IMR-90 (cell line): ENCODE measurements around the gene ARHGAP24. TPM values are rescaled to one million over a fixed set of nuclear protein-coding genes. Genes with fewer than 3 reads are reported as not detected.

Source experiments
- ATAC-seq: fragments of 200-7000 bp; cut with Tn5 transposase; 2 replicates; pipeline ENCODE4 v1.9.1; 2020; ENCODE audit warnings: low read depth, mild to moderate bottlenecking, moderate library complexity
- BruUV-seq: library from RNA; stranded (reverse); fragments of 400-500 nt; replicated peaks from 2 replicates; lab custom pipeline; 2021; lab: Mats Ljungman, UMichigan
- CTCF ChIA-PET: fragments of 300-600 bp; formaldehyde crosslinking; extraction: SDS; loops from one replicate; lab custom pipeline; 2021; ENCODE audit warnings: antibody characterized with exemption; lab: Yijun Ruan, JAX
- POLR2A ChIA-PET: fragments of 300-600 bp; sonication (Branson Sonifier 250); formaldehyde crosslinking; loops from one replicate; lab custom pipeline; 2022; ENCODE audit warnings: antibody characterized with exemption; ENCODE audit not compliant: unreplicated experiment; lab: Charles Lee
- DNase-seq: peaks from one replicate; pipeline ENCODE4 v3.0.0; 2013
- H2AFZ ChIP-seq: replicated peaks from 2 replicates; pipeline ENCODE3; 2013; ENCODE audit warnings: low read length, mild to moderate bottlenecking; ENCODE audit not compliant: poor library complexity
- H2AK5ac ChIP-seq: 2 replicates; pipeline ENCODE4 v1.6.1; 2013; ENCODE audit warnings: low read depth, low read length, inconsistent platforms
- H2AK9ac ChIP-seq: replicated peaks from 2 replicates; pipeline ENCODE3; 2013; ENCODE audit warnings: mild to moderate bottlenecking, low read depth, low read length, moderate library complexity; ENCODE audit not compliant: poor library complexity
- H2BK120ac ChIP-seq: 2 replicates; pipeline ENCODE4 v1.6.1; 2013; ENCODE audit warnings: low read depth, low read length, inconsistent platforms
- H2BK15ac ChIP-seq: 3 replicates; pipeline ENCODE4 v1.6.1; 2013; ENCODE audit warnings: low read depth, low read length, inconsistent platforms
- H2BK20ac ChIP-seq: 2 replicates; pipeline ENCODE4 v1.6.1; 2013; ENCODE audit warnings: low read depth, mild to moderate bottlenecking, inconsistent platforms, low read length, moderate library complexity
- H2BK5ac ChIP-seq: 2 replicates; pipeline ENCODE4 v1.6.1; 2013; ENCODE audit warnings: mild to moderate bottlenecking, low read depth, low read length, inconsistent platforms; ENCODE audit not compliant: poor library complexity, severe bottlenecking
- H3K14ac ChIP-seq: replicated peaks from 2 replicates; pipeline ENCODE4 v1.6.1; 2013; ENCODE audit warnings: low read depth, low read length, inconsistent platforms
- H3K18ac ChIP-seq: 2 replicates; pipeline ENCODE4 v1.6.1; 2013; ENCODE audit warnings: low read depth, low read length, control low read depth
- H3K23ac ChIP-seq: 2 replicates; pipeline ENCODE4 v1.6.1; 2013; ENCODE audit warnings: low read depth, low read length, inconsistent platforms
- H3K27ac ChIP-seq: 2 replicates; pipeline ENCODE4 v1.5.1; 2013; ENCODE audit warnings: mild to moderate bottlenecking, control low read depth, low read length; ENCODE audit not compliant: insufficient read depth
- H3K27me3 ChIP-seq: 2 replicates; pipeline ENCODE4 v1.6.1; 2013; ENCODE audit warnings: low read length; ENCODE audit not compliant: control insufficient read depth, insufficient read depth
- H3K36me3 ChIP-seq: 2 replicates; pipeline ENCODE4 v1.6.1; 2013; ENCODE audit warnings: low read length, mixed read lengths; ENCODE audit not compliant: control insufficient read depth, insufficient read depth
- H3K4ac ChIP-seq: 2 replicates; pipeline ENCODE4 v1.6.1; 2013; ENCODE audit warnings: low read depth, low read length, inconsistent platforms
- H3K4me1 ChIP-seq: 2 replicates; pipeline ENCODE4 v1.6.1; 2013; ENCODE audit warnings: low read length, mixed read lengths; ENCODE audit not compliant: control insufficient read depth, insufficient read depth
- H3K4me2 ChIP-seq: 2 replicates; pipeline ENCODE4 v1.6.1; 2013; ENCODE audit warnings: low read depth, mild to moderate bottlenecking, control low read depth, low read length, moderate library complexity
- H3K4me3 ChIP-seq: 2 replicates; pipeline ENCODE4 v1.5.1; 2013; ENCODE audit warnings: low read depth, mild to moderate bottlenecking, control low read depth, low read length, moderate library complexity; ENCODE audit not compliant: insufficient read depth
- H3K56ac ChIP-seq: 2 replicates; pipeline ENCODE4 v1.6.1; 2013; ENCODE audit warnings: low read length, inconsistent platforms; ENCODE audit not compliant: insufficient read depth; ENCODE audit errors: extremely low read depth
- H3K79me1 ChIP-seq, 2 experiments: 2 replicates each; pipeline ENCODE4 v1.6.1; 2013; ENCODE audit warnings: low read length in 2 of 2, inconsistent platforms in 1 of 2, low read depth in 1 of 2
- H3K9ac ChIP-seq: 2 replicates; pipeline ENCODE4 v1.6.1; 2013; ENCODE audit warnings: low read depth, low read length, control low read depth
- H3K9me1 ChIP-seq: 2 replicates; pipeline ENCODE4 v1.6.1; 2013; ENCODE audit warnings: low read length, inconsistent platforms; ENCODE audit not compliant: insufficient read depth
- H3K9me3 ChIP-seq: 2 replicates; pipeline ENCODE4 v1.6.1; 2013; ENCODE audit warnings: low read length; ENCODE audit not compliant: control insufficient read depth, insufficient read depth
- H4K20me1 ChIP-seq: 2 replicates; pipeline ENCODE4 v1.6.1; 2013; ENCODE audit warnings: low read length, inconsistent platforms; ENCODE audit not compliant: insufficient read depth
- H4K5ac ChIP-seq: 2 replicates; pipeline ENCODE4 v1.6.1; 2013; ENCODE audit warnings: mild to moderate bottlenecking, low read depth, low read length, control low read depth
- H4K8ac ChIP-seq, 2 experiments: 2 replicates each; pipeline ENCODE4 v1.6.1; 2013; ENCODE audit warnings: low read depth in 2 of 2, low read length in 2 of 2, control low read depth in 1 of 2, inconsistent platforms in 1 of 2
- H4K91ac ChIP-seq: 2 replicates; pipeline ENCODE4 v1.6.1; 2013; ENCODE audit warnings: low read depth, low read length, inconsistent platforms; ENCODE audit not compliant: insufficient read depth
- BHLHE40 ChIP-seq: fragments of 150-350 bp; IDR thresholded peaks from 2 replicates; pipeline ENCODE4 v1.6.1; 2016; ENCODE audit warnings: mild to moderate bottlenecking, low read depth, low read length
- CEBPB ChIP-seq: IDR thresholded peaks from 2 replicates; pipeline ENCODE4 v1.6.1; 2012; ENCODE audit warnings: low read depth, low read length, improper control_type of control experiment
- CHD1 ChIP-seq: IDR thresholded peaks from 2 replicates; pipeline ENCODE4 v1.6.1; 2012; ENCODE audit warnings: low read depth, low read length, improper control_type of control experiment
- CTCF ChIP-seq: conservative IDR thresholded peaks from 2 replicates; pipeline ENCODE4 v1.5.1; 2012; ENCODE audit warnings: mild to moderate bottlenecking, low read depth, low read length, improper control_type of control experiment
- ELK1 ChIP-seq: fragments of 150-350 bp; IDR thresholded peaks from 2 replicates; pipeline ENCODE4 v1.6.1; 2016; ENCODE audit warnings: low read depth, mild to moderate bottlenecking, low read length, moderate library complexity, borderline replicate concordance
- FOS ChIP-seq: fragments of 150-350 bp; IDR thresholded peaks from 2 replicates; pipeline ENCODE4 v1.6.1; 2016; ENCODE audit warnings: low read depth, low read length
- MAFK ChIP-seq: IDR thresholded peaks from 2 replicates; pipeline ENCODE4 v1.6.1; 2012; ENCODE audit warnings: low read depth, low read length, improper control_type of control experiment
- MAZ ChIP-seq: IDR thresholded peaks from 2 replicates; pipeline ENCODE4 v1.6.1; 2012; ENCODE audit warnings: low read depth, mild to moderate bottlenecking, low read length, improper control_type of control experiment, moderate library complexity, borderline replicate concordance
- MXI1 ChIP-seq: IDR thresholded peaks from 2 replicates; pipeline ENCODE4 v1.6.1; 2012; ENCODE audit warnings: low read depth, mild to moderate bottlenecking, low read length, moderate library complexity, borderline replicate concordance
- NFE2L2 ChIP-seq: fragments of 150-350 bp; IDR thresholded peaks from 2 replicates; pipeline ENCODE4 v1.6.1; 2016; ENCODE audit warnings: low read depth, mild to moderate bottlenecking, low read length
- POLR2A ChIP-seq: IDR thresholded peaks from 2 replicates; pipeline ENCODE4 v1.6.1; 2012; ENCODE audit warnings: mild to moderate bottlenecking, low read depth, low read length
- RAD21 ChIP-seq: IDR thresholded peaks from 2 replicates; pipeline ENCODE4 v1.6.1; 2012; ENCODE audit warnings: low read length, improper control_type of control experiment
- RCOR1 ChIP-seq: IDR thresholded peaks from 2 replicates; pipeline ENCODE4 v1.6.1; 2012; ENCODE audit warnings: mild to moderate bottlenecking, low read length, improper control_type of control experiment; ENCODE audit not compliant: insufficient replicate concordance
- RFX5 ChIP-seq: IDR thresholded peaks from 2 replicates; pipeline ENCODE4 v1.8.0; 2012; ENCODE audit warnings: low read depth, mild to moderate bottlenecking, low read length, moderate library complexity
- SMC3 ChIP-seq: fragments of 150-350 bp; IDR thresholded peaks from 2 replicates; pipeline ENCODE4 v1.6.1; 2016; ENCODE audit warnings: low read depth, mild to moderate bottlenecking, antibody characterized with exemption, low read length, moderate library complexity
- USF2 ChIP-seq: fragments of 150-350 bp; IDR thresholded peaks from 2 replicates; pipeline ENCODE4 v1.6.1; 2017; ENCODE audit warnings: mild to moderate bottlenecking, antibody characterized with exemption, low read length, low read depth
- WGBS, 2 experiments: methylation state at CpG; one replicate each; pipeline versions ENCODE4 v1.1.5 to v1.1.7; 2013; ENCODE audit warnings: missing lambda C conversion rate in 2 of 2; ENCODE audit not compliant: insufficient read length in 1 of 2; ENCODE audit errors: extremely low coverage in 2 of 2; 5-methylcytosine and 5-hydroxymethylcytosine counted together
- dilution Hi-C: fragments of 300-500 bp; cut with HindIII; formaldehyde crosslinking; loops from one replicate; pipeline ENCODE4 v1.14.3; 2018; ENCODE audit warnings: low sequenced_read_pairs; ENCODE audit not compliant: unreplicated experiment
- in situ Hi-C: fragments of 300-500 bp; cut with MboI; formaldehyde crosslinking; loops from 3 replicates; pipeline ENCODE4 v1.14.3; 2019; ENCODE audit warnings: low sequenced_read_pairs, inconsistent platforms, mixed read lengths
- intact Hi-C: fragments of 100-400 bp; cut with micrococcal nuclease; formaldehyde crosslinking; loops from 2 replicates; pipeline ENCODE4 v1.10.0; 2022
- polyA plus RNA-seq, 3 experiments: library from polyadenylated mRNA; depleted of rRNA; stranded (reverse); fragments of >200 nt; gene quantifications; 2 replicates each; pipeline ENCODE4 v1.2.3, GENCODE V29; 2012; ENCODE audit warnings: low replicate concordance in 1 of 3
- total RNA-seq: library from RNA; depleted of rRNA; stranded (reverse); fragments of >200 nt; gene quantifications from 2 replicates; pipeline ENCODE4 v1.2.3, GENCODE V29; 2012

ARHGAP24 gene
- total and polyA plus RNA-seq, 2 of the 4 experiments (the other 2 are of a cell fraction), result 11.9 to 24.0 TPM

GRCh38 chr4:85548841-85549240 is 73.9 kb downstream of the ARHGAP24 start:
- intact Hi-C loops, result no loop called here
- no peak for ATAC-seq
- dilution Hi-C loops, result no loop called here

More at GRCh38 chr4:85548841-85549240, 73.9 kb downstream of the ARHGAP24 start:
- Histone ChIP-seq H3K23ac (no peak overlapping the region), H3K9me3 (no peaks in the 10 kb centered on the region), H2AK5ac (no peak overlapping the region), H3K18ac (no peak overlapping the region), H2BK15ac (no peak overlapping the region), H3K9ac (no peak overlapping the region), H3K4me1 (no peaks in the 10 kb centered on the region), H2AK9ac (no peak overlapping the region), H3K79me1 (no peaks in the 10 kb centered on the region), H4K5ac (no peak overlapping the region), H3K56ac (no peak overlapping the region), H3K27ac (no peak overlapping the region), H4K8ac (no peak overlapping the region), H4K91ac (no peak overlapping the region), H3K4me3 (no peak overlapping the region), H4K20me1 (no peaks in the 10 kb centered on the region), H3K14ac (no peak overlapping the region), H3K27me3 (no peaks in the 10 kb centered on the region), H2BK20ac (no peak overlapping the region), H3K4me2 (no peak overlapping the region), H2AFZ (no peak overlapping the region), H2BK5ac (no peak overlapping the region), H3K36me3 (no peaks in the 10 kb centered on the region), H3K9me1 (no peaks in the 10 kb centered on the region), H3K4ac (no peak overlapping the region), H2BK120ac (no peak overlapping the region)
- POLR2A ChIA-PET, result no interaction called here
- no peak for DNase-seq
- no TSS peak for BruUV-seq
- no CpG with 5 or more reads among the region's 2 CpGs for WGBS, 2 experiments
- TF ChIP-seq MAZ (no peak), MXI1 (no peak), SMC3 (no peak), RFX5 (no peak), ELK1 (no peak), BHLHE40 (no peak), MAFK (no peak), FOS (no peak), RAD21 (no peak), NFE2L2 (no peak), CEBPB (no peak), CTCF (no peak), USF2 (no peak), RCOR1 (no peak), CHD1 (no peak), POLR2A (no peak)
- CTCF ChIA-PET, result no interaction called here
- in situ Hi-C loops, result no loop called here
